Measurements from ENCODE around the gene TTN.

- TF ChIP-seq CTCF (IDR thresholded peaks at IDR 0.05) (peak; percentile 7 to 61 (median 31)), POLR2AphosphoS5 (IDR thresholded peaks at IDR 0.05) (peak; percentile 69 to 82 (median 81)), POLR2A (IDR thresholded peaks at IDR 0.05) (peak; percentile 65)
Observed at GRCh38 chr2:178478439-178479274, 328.6 kb downstream of the TTN start, which contains the start of gene FKBP7.

All from breast epithelium (tissue), 3 donors.